Glomerular visceral epithelial cell (primary cell): ENCODE measurements around the gene PDZD4.

Source experiments
- DNase-seq: peaks from one replicate; pipeline ENCODE4 v3.0.0-alpha.2; 2016; ENCODE audit errors: extremely low spot score

Gene PDZD4

DNA sequence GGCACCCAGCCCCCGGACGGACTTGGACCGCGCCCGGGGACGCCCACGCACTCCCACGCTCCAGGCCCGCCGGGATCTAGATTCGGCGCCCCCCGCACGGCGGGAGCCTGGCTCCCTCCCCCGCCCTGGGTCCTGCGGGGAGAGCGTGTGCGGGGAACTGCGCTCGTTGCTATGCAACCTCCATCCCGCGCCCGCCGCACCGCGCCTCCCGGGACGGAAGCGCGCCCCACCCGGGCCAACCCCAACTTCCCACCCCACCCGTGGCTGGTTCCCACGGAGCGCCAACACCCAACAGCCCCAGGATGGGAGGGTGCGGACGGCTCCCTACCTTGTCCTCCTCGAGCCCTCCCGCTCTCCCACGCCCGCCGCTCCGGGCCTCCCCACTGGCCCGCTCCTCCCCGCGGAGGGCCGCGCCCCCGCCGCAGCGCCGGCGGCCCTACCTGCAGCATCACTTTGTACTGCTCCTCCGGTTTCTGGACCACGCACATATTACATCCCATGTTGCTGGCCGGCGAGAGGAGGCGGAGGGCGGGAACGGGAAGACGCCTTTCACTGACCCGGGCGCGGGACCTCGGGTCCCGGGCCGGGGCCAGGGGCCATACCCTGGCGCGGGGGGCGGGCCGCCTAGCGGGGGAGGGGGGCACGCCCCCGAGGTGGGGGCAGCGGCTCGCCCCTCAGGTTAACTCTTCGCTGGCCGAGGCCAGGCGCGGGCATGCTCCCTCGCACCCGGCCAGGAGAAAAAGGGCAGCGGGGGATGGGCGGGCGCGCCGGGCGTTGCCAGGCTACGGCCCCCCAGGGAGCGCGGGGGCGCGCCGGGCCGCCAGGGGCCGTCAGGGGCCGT, at the start of gene PDZD4:
PDZD4 (minus strand) TSS at position 746 of the 841 bp plus-strand sequence; CDS start at position 500, 246 bp downstream.
- DNase-seq, result no peak

GRCh38 chrX:153879741-153880439, 49.5 kb upstream of the PDZD4 start:
- no peak for DNase-seq

DNA sequence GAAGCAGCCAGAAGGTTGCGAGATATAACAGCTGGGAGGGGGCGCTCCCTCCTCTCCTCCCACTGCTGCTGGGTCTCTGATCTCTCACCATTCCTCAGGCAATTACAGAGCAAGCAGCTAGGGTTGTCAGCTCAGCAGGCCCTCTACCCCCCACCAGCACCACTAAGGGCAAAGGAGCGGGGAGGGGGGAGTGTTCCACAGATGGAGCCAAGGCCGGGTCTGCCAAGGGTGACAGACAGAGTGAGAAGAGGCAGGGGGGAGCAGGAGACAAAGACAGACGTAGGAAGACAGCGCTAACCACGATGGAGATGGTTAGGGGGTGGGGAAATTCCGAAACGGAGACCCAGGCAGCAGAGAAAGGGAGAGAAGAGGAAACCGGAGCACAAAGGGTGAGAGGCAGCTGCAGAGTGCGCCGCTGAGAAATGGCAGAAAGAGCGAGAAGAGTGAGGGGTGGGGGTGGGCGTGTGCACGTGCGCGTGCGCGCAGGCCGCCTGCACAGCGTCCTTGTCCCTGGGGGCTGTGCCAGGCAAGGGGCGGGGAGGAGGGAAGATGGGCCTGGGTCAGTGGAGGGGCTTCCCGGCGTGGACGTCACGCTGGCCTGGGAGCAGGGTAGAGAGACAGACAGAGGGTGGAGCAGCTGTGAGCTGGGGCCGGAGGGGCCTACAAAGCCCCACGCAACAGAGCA, 48.8 kb upstream of the PDZD4 start:
- no peak for DNase-seq

- no peak for DNase-seq
These were observed 48.0 kb upstream of the PDZD4 start for GRCh38 chrX:153878345-153878744.

- no peak for DNase-seq
These were observed 47.4 kb upstream of the PDZD4 start for GRCh38 chrX:153877571-153878261.

GRCh38 chrX:153876112-153876491, 45.8 kb upstream of the PDZD4 start:
- DNase-seq, result no peak

DNA sequence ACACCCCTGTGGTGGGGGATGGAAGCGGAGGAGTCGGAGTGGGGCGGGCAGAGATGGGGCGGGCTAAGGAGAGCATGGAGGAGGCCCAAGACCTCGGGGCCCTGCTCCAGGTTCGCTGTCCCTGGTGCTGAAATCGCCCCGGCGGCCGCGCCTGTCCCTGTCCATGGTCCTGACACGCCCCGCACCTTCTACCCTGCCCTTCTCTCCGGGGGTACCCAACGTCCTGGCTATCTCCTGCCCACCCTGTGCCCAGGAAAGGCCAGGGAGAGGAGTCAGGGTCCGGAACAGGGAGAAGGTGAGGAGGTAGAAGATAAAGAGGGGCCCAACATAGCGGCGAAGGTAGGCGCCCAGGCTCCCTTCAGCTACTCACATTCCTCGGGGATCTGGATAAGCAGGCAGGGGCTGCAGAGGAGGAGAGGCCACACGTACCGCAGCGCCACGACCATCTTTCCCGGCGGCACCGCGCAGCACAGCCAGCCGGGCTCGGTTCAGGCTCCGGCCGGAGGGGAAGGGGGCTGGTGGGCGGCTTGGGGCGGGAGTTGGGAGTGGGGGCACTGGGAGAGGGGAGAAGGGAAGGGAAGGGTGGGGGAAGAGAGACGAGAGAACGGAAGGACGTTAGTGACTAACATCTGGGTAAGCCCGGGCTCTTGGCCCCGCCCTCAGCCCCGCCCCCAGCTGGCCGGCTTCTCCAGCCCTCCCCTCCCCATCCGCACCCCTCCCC, 45.2 kb upstream of the PDZD4 start:
- DNase-seq, result peak; percentile 31

- DNase-seq, result peak; percentile 13
These were observed 44.2 kb upstream of the PDZD4 start for GRCh38 chrX:153874366-153875125.

GRCh38 chrX:153874085-153874365, 43.7 kb upstream of the PDZD4 start:
- DNase-seq, result no peak

- DNase-seq, result no peak
These were observed 43.1 kb upstream of the PDZD4 start for GRCh38 chrX:153873282-153874084.

DNA sequence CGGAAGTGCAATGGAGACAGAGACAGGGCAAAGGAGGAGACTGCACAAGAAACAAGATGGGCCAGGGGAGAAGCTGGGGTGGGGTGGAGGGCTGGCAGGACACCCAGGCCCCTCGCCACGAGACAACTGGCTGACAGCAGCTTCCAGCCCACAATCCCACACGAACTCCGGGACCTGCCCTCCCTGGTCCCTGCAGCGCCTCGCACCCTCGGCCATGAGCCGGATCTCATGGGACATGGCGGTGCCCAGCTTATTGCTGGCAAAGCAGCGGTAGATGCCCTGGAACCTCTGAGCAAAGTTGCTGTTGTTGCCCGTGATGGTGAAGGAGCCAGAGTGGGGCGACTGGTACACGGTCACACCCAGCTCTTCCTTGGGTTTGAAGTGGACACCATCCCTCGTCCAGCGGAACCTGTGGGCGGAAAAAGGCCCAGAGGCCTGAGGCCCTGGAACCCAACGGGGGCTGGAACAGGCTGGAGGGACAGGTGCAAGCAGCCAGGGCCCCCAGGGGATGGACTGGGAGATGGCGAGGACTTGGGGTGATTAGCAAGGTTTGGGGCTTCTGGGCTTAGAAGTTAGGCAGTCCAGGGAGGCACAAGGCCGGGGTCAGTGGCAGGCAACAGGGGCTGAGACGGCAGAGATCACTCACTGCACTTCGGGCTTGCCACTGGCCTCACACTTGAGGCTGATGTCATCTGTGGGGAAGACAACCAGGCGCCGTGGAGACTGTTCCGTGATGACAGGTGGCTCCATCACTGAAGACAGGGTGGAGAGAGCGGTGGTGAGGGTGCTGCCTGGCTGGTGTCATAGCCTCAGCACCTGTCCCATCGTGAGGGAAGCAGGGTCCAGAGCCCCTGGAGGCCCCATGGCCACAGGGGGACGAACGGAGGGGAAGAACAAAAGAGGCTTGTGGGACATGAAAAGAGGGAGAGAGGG, 41.9 kb upstream of the PDZD4 start:
- no peak for DNase-seq

GRCh38 chrX:153871451-153871850, 41.1 kb upstream of the PDZD4 start:
- no peak for DNase-seq

DNA sequence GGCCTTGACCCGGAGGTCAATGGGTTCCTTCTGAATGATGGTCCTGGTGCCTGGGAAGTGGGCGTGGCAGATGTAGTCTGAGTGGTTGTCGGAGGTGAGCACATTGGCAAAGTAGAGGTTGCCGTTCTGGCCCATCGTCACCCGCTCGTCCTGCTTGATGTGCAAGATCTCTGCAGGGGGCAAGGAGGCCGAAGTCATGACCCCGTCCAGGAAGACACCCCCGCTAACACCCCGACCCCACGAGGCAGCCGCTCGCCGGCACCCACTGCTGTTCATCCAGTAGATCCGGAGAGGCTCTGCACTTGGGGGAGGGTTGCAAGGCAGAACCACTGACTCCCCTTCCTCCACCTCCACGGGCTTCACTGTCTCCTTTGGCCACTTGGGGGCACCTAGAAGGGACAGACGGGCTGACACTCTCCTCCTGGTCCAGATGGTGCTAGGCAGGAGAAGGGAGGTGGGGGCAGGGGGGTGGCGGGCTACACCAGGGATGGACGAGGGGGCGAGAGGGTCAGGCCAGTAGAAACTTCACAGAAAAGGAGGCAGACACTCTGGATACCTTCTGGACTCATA, 40.5 kb upstream of the PDZD4 start:
- DNase-seq, result no peak

DNA sequence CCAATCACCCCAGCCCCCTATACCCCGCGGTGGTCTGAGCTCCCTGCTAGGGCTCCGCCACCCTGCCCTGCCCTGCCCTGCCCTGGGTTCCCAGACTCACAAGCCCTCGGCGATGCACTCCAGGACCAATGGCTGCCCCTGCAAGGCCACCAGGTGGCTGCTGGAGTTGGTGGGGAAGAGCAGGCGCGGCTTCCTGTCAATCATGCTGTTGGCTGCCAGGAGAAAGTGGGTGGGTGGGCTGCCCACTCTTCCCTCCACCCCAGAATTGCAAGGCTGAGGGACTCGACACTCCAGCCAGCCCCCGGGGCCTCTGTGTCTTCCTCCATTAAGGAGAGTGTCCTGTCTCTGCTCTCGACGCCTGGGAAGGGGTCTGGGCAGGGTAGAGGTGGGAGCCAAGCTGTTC, 39.9 kb upstream of the PDZD4 start:
- DNase-seq, result no peak

DNA sequence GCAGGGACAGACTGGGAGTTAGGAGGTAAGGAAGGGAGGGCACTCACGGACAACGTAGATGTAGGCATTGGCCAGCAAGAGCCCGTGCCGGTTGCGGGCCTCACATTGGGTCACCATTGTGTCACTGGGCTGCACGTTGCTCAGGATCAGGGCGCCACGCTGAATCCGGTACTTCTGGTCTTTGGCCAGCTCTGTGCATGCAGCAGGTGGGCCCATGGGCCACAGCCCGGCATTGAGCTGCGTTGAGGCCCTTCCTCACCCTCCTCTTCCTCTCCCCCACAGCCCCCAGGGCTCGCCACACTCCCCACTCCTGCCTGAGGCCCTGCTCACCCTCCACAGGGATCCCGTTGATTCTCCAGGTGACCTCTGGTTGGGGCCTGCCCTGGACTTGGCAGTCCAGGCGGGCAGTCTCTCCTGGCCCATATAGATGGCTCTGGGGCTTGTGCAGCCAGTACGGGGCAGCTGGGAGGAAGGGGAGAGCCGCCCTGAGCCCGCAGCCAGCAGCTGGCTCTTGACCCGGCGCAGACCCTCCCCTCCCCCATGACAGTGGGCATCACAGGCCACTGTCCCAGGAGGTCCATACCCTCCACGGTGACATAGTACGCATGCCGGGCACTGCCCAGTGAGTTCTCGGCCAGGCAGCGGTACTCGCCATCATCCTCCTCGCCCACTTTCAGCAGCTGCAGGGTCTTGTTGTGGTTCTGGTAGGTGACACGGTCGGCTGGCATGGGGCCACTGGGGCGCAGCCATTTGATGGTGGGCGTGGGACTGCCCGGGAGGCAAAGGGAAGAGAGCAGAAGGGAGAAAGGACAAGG, 39.3 kb upstream of the PDZD4 start:
- DNase-seq, result no peak

DNA sequence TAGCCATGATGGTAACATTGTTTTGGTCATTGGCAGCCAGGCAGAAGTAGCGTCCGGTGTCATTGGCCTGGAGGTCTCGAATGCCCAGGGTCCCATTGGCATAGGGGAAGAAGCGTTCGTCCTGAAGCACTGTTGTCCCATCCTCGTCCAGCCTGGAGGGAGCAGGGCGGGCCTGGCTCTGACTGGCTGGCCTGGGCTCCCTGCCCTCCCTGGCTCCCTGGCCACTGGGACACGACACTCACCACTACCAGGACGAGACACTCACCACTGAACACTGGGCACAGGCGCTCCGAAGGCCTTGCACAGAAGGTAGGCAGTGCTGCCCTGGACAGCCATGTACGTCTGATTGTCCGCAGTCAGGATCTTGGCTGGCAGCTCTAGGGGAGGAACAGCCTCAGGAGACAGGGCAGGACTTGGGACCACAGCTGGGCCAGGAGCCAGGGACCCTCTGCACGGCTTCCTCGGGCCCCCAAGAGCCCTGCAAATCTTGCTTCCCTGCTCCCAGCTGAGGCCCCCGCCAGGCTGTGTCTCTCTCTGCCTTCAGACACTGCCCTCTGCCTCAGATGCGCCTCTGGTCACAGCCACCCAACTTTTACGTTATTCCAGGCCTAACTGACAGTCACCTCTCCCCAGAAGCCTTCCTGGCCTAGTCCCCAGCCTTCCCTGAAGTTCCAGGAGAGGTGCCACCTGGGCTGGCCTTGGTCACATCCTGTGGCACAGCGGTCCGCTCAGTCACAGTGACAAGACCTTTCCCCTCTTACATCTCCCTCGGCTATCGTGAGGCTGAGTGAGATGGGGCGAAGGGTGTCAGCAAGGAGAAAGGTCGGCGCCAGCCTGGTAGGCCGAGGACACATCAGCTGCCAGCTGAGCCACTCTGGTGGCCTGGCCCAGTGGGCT, 38.5 kb upstream of the PDZD4 start:
- DNase-seq, result no peak

DNA sequence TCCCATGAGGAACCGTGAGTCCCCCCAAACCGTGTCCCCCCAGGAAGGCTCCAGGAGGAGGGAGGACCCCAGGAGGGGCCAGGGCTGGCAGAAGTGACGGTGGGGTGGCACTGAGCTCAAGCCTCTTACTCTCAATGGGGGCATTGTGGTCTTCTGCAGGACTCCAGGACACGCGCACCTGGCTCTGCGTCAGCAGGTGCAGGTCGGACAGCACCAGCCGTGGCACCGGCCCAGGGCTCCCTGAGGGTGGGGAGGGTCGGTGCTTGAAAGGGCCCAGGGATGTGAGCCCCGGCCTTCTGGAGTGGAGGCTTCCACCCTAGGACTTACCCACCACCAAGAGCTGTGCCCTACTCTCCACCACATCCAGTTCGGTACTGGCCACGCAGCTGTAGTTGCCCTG, 37.3 kb upstream of the PDZD4 start:
- DNase-seq, result no peak
